PC-3 (cell line): Measurements from ENCODE around the gene CLMN. TPM values are rescaled to one million over a fixed set of nuclear protein-coding genes. Genes with fewer than 3 reads are reported as not detected.

Experiments
- ATAC-seq: fragments of 200-7000 bp; cut with Tn5 transposase; 2 replicates; pipeline ENCODE4 v1.9.1; 2020; ENCODE audit warnings: mild to moderate bottlenecking, moderate library complexity
- BruUV-seq: library from RNA; stranded (reverse); fragments of 400-500 nt; replicated peaks from 2 replicates; lab custom pipeline; 2021; lab: Mats Ljungman, UMichigan
- CTCF ChIA-PET: fragments of 300-600 bp; sonication (Branson Sonifier 250); formaldehyde crosslinking; loops from one replicate; lab custom pipeline; 2022; ENCODE audit warnings: antibody characterized with exemption; lab: Charles Lee
- POLR2A ChIA-PET: fragments of 300-600 bp; sonication (Branson Sonifier 250); formaldehyde crosslinking; loops from one replicate; lab custom pipeline; 2022; ENCODE audit warnings: antibody characterized with exemption; ENCODE audit not compliant: unreplicated experiment; lab: Charles Lee
- DNase-seq: peaks from one replicate; pipeline ENCODE4 v3.0.0-alpha.2; 2015
- H2AFZ ChIP-seq: fragments of 300-600 bp; sonication (generic); 2 replicates; pipeline ENCODE4 v1.6.0; 2016; ENCODE audit warnings: antibody characterized with exemption, low read length
- H3F3A ChIP-seq: fragments of 300-600 bp; sonication (generic); one replicate; pipeline ENCODE4 v1.6.0; 2017; ENCODE audit warnings: antibody characterized with exemption, low read length, control low read depth, mild to moderate bottlenecking; ENCODE audit not compliant: unreplicated experiment
- H3K27ac ChIP-seq: fragments of 300-600 bp; sonication (generic); 2 replicates; pipeline ENCODE4 v1.5.1; 2016; ENCODE audit warnings: mild to moderate bottlenecking, low read length
- H3K27me3 ChIP-seq: fragments of 300-600 bp; sonication (generic); 2 replicates; pipeline ENCODE4 v1.6.1; 2016; ENCODE audit warnings: low read length, mixed read lengths
- H3K36me3 ChIP-seq: fragments of 300-600 bp; sonication (generic); 2 replicates; pipeline ENCODE4 v1.6.1; 2016; ENCODE audit warnings: low read depth, mixed run types, low read length, mixed read lengths
- H3K4me1 ChIP-seq: fragments of 300-600 bp; sonication (generic); 2 replicates; pipeline ENCODE4 v1.5.1; 2016; ENCODE audit warnings: low read length; ENCODE audit not compliant: insufficient read depth
- H3K4me2 ChIP-seq: fragments of 300-600 bp; sonication (generic); 2 replicates; pipeline ENCODE4 v1.6.0; 2016; ENCODE audit warnings: low read length
- H3K4me3 ChIP-seq: fragments of 300-600 bp; sonication (generic); 2 replicates; pipeline ENCODE4 v1.5.1; 2016; ENCODE audit warnings: mild to moderate bottlenecking, low read length, mixed read lengths
- H3K79me2 ChIP-seq: fragments of 300-600 bp; sonication (generic); 2 replicates; pipeline ENCODE4 v1.6.1; 2017; ENCODE audit warnings: low read length, mixed read lengths
- H3K9ac ChIP-seq: fragments of 300-600 bp; sonication (generic); 2 replicates; pipeline ENCODE4 v1.6.0; 2016; ENCODE audit warnings: mild to moderate bottlenecking, low read length
- H3K9me2 ChIP-seq: fragments of 300-600 bp; sonication (generic); replicated peaks from 2 replicates; pipeline ENCODE4 v1.6.1; 2016; ENCODE audit warnings: mixed run types, low read length, mixed read lengths
- H3K9me3 ChIP-seq: fragments of 300-600 bp; sonication (generic); 2 replicates; pipeline ENCODE4 v1.6.1; 2016; ENCODE audit warnings: low read length, mixed read lengths
- H4K20me1 ChIP-seq: fragments of 300-600 bp; sonication (generic); 2 replicates; pipeline ENCODE4 v1.6.1; 2016; ENCODE audit warnings: low read length, mixed read lengths
- CTCF ChIP-seq: fragments of 300-600 bp; sonication (generic); conservative IDR thresholded peaks from 2 replicates; pipeline ENCODE4 v1.5.1; 2017; ENCODE audit warnings: antibody characterized with exemption, low read depth, mild to moderate bottlenecking, low read length
- EZH2 ChIP-seq: fragments of 300-600 bp; sonication (generic); IDR thresholded peaks from one replicate; pipeline ENCODE4 v1.6.1; 2017; ENCODE audit warnings: antibody characterized with exemption, mild to moderate bottlenecking, low read length; ENCODE audit not compliant: unreplicated experiment
- EZH2phosphoT487 ChIP-seq: fragments of 300-600 bp; sonication (generic); IDR thresholded peaks from 2 replicates; pipeline ENCODE4 v1.6.1; 2018; ENCODE audit warnings: mild to moderate bottlenecking, antibody characterized with exemption, low read length, borderline replicate concordance
- intact Hi-C: fragments of 100-400 bp; cut with micrococcal nuclease; formaldehyde crosslinking; loops from 2 replicates; pipeline ENCODE4 v1.9.0; 2023
- total RNA-seq: library from RNA; depleted of rRNA; stranded (reverse); fragments of >200 nt; gene quantifications from 2 replicates; pipeline ENCODE4 v1.2.3, GENCODE V29; 2014

CLMN gene
- total RNA-seq, 1 experiment from 2014 or later, result 3.5 TPM

GRCh38 chr14:95235767-95236166 lies 83.9 kb downstream of the CLMN start:
- Histone ChIP-seq H3K27me3 (no peaks in the 10 kb centered on the region), H3K79me2 (no peaks in the 10 kb centered on the region), H3K4me3 (no peak overlapping the region), H3K36me3 (no peaks in the 10 kb centered on the region), H3K9me3 (no peaks in the 10 kb centered on the region), H3K9ac (no peak overlapping the region), H3K27ac (no peak overlapping the region), H3K9me2 (no peaks in the 10 kb centered on the region), H3K4me2 (no peak overlapping the region), H2AFZ (no peak overlapping the region), H3F3A (no peaks in the 10 kb centered on the region), H4K20me1 (no peaks in the 10 kb centered on the region), H3K4me1 (no peaks in the 10 kb centered on the region)
- TF ChIP-seq CTCF (no peak), EZH2 (no peak), EZH2phosphoT487 (no peak)
- CTCF ChIA-PET, result no interaction called here
- ATAC-seq (no peak), DNase-seq (no peak)
- no TSS peak for BruUV-seq
- intact Hi-C loops, result no loop called here
- POLR2A ChIA-PET, result no interaction called here

GRCh38 chr14:95235351-95235750 lies 84.4 kb downstream of the CLMN start:
- Histone ChIP-seq H3K27ac (no peak overlapping the region), H3K9me3 (no peaks in the 10 kb centered on the region), H3K27me3 (no peaks in the 10 kb centered on the region), H3K9me2 (no peaks in the 10 kb centered on the region), H3K36me3 (no peaks in the 10 kb centered on the region), H3F3A (no peaks in the 10 kb centered on the region), H4K20me1 (no peaks in the 10 kb centered on the region), H3K4me1 (no peaks in the 10 kb centered on the region), H3K9ac (no peak overlapping the region), H2AFZ (no peak overlapping the region), H3K79me2 (no peaks in the 10 kb centered on the region), H3K4me2 (no peak overlapping the region), H3K4me3 (no peak overlapping the region)
- ATAC-seq, result no peak
- CTCF ChIA-PET, result no interaction called here
- POLR2A ChIA-PET, result no interaction called here
- no TSS peak for BruUV-seq
- no peak for DNase-seq
- TF ChIP-seq CTCF, result no peak
- no peak for TF ChIP-seq EZH2
- no peak for TF ChIP-seq EZH2phosphoT487
- intact Hi-C loops, result no loop called here

GRCh38 chr14:95234426-95234825 lies 85.3 kb downstream of the CLMN start:
- Histone ChIP-seq H3K4me2 (no peak overlapping the region), H3K9me2 (no peaks in the 10 kb centered on the region), H2AFZ (no peak overlapping the region), H3K9me3 (no peaks in the 10 kb centered on the region), H3K79me2 (no peaks in the 10 kb centered on the region), H3K4me3 (no peak overlapping the region), H3K36me3 (no peaks in the 10 kb centered on the region), H3F3A (no peaks in the 10 kb centered on the region), H3K27me3 (no peaks in the 10 kb centered on the region), H3K27ac (no peak overlapping the region), H3K9ac (no peak overlapping the region), H4K20me1 (no peaks in the 10 kb centered on the region), H3K4me1 (no peaks in the 10 kb centered on the region)
- intact Hi-C loops, result no loop called here
- no peak for DNase-seq
- no peak for ATAC-seq
- no TSS peak for BruUV-seq
- POLR2A ChIA-PET, result interaction anchor here (0.6 kb wide), 1 partner anchor 127 kb away, joined by 4 read pairs; no protein-coding TSS in a partner anchor
- CTCF ChIA-PET, result no interaction called here
- TF ChIP-seq EZH2 (no peak), CTCF (no peak), EZH2phosphoT487 (no peak)
